HG03469 (cell line): Measurements from ENCODE around the gene ZNF253.
"Not testable (repeated sequence)": the region's sequence is repeated elsewhere in the genome, so short reads cannot be mapped to it uniquely, and the experiment has no call there.

Experiments
- ATAC-seq: cut with Tn5 transposase; IDR thresholded peaks from one replicate; pipeline ENCODE4 v1.9.1; 2021; ENCODE audit warnings: mild to moderate bottlenecking, moderate library complexity, moderate number of reproducible peaks; ENCODE audit not compliant: unreplicated experiment

The ZNF253 gene

DNA sequence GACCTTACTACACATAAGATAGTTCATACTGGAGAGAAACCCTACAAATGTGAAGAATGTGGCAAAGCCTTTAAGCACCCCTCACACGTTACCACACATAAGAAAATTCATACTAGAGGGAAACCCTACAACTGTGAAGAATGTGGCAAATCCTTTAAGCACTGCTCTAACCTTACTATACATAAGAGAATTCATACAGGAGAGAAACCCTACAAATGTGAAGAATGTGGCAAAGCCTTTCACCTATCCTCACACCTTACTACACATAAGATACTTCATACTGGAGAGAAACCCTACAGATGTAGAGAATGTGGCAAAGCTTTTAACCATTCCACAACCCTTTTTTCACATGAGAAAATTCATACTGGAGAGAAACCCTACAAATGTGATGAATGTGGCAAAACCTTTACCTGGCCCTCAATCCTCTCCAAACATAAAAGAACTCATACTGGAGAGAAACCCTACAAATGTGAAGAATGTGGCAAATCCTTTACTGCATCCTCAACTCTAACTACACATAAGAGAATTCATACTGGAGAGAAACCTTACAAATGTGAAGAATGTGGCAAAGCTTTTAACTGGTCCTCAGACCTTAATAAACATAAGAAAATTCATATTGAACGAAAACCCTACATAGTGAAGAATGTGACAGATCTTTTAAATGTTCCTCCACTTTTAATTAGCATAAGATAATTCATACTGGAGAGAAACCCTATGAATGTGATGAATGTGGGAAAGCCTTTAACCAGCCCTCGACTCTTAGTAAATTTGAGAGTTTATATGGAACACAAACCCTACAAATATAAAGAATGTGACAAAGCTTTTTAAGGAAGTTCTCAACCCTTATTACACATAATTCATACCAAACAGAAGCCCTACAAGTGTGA, 26.6 kb downstream of the ZNF253 start:
- ATAC-seq: not testable (repeated sequence)

DNA sequence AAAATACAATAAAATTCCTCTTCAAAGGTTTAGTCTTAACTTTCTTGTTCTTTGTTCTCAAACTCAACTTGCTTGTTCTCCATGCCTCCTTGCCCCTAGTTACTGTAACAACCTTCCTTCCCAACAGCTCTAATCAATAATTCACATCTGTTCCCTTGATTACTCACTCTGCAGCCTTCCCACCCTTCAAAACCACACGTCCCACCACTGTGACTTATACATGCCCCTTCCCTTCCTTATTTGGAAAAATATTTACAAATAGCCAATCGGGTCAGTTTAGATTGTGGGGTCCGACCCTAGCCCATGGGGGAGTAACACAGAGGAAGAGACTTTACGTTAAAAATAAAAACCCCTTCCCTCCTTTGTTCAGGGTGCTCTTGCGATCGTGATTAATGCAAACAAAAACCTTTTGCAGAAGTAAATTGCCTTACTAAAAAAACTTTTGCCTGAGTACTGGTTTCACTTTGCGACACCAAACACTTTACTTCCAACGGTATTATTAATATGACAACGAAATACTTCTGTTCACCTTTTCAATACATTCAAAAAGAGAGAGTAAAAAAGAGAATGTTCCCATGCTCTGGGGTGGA, 34.6 kb downstream of the ZNF253 start:
- no peak for ATAC-seq

DNA sequence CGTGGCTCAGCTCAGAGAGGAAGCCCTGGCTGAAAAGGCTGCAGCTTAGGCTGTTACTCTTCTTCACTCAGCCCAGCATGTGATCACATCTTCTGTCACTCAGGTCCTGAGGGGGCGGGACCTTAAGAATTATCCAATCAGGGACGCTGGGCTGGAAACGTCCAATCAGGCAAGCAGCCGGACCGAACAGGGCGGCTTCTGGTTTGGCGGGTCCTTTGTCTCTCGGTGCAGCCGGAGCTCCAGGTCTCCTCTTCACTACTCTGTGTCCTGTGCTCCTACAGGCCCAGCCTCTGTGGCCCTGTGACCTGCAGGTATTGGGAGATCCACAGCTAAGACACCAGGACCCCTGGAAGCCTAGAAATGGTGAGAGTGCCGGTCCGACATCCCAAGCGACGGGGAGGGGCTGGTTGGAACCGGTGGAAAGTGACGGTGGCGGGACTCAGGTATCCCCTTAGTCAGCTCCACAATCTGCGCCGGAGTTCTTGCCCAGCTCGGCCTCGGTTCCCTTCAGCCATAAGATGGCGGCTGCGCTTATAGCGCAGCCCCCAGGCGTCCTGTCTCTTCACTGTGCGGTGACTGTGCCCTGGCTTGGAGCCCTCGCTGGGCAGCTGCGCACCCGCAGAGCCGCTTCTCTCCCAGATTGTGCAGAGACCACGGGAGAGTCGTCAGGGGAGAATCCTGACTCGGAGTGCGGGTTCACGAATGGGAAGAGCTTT, 35.2 kb downstream of the ZNF253 start, which contains the start of gene ZNF93:
Gene ZNF93 (plus strand): TSS at position 218 of the 716 bp plus-strand sequence. CDS start 143 bp downstream, at position 361.
- peak; percentile 81 for ATAC-seq

DNA sequence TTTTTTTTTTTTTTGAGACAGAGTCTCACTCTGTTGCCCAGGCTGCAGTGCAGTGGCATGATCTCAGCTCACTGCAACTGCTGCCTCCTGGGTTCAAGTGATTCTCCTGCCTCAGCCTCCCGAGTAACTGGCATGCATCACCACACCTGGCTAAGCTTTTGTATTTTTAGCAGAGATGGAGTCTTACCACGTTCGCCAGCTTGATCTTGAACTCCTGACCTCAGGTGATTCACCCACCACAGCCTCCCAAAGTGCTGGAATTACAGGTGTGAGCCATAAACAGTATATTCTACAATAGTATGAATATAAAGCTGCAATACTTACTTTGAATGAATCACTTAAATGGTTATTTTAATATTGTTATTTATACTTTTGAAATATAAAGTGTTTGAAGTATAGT, 41.9 kb downstream of the ZNF253 start:
- ATAC-seq: not testable (repeated sequence)

DNA sequence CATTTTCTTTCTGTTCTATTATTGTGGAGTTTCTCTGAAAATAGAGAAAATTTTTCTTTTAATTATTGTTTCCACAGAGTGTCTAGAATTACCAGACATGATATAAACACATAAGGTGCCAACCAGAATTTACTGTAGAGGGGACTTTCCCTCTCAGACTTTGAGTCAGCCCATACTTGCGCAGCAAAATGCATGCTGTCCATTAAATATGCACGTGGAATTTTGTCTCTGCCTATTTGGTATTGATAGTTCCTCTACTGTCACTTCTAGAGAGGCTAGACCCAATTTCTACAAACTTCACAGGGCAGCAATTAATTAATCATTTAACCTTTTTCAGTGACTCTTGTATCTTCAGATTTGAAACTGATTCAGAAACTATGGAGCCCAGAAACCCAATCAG, 44.0 kb downstream of the ZNF253 start:
- no peak for ATAC-seq

DNA sequence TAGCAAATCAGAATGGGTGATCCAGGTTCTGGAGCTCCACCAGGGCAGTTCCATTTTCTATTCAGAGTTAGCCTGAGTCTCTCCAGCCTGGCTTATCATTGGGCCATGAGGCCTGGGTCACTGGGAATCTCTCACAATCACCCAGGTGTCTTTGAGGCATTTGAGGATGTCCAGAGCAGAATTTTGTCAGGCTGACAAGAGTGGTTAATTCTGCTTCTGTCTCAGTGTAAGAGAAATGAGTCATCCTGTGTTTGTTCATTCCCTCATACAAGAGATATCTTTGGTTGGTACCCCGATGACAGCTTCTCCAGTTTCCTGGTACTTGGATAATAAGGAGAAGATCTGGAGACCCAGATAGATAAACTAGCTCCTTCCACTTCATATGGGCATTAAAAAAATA, 45.5 kb downstream of the ZNF253 start:
- no peak for ATAC-seq

DNA sequence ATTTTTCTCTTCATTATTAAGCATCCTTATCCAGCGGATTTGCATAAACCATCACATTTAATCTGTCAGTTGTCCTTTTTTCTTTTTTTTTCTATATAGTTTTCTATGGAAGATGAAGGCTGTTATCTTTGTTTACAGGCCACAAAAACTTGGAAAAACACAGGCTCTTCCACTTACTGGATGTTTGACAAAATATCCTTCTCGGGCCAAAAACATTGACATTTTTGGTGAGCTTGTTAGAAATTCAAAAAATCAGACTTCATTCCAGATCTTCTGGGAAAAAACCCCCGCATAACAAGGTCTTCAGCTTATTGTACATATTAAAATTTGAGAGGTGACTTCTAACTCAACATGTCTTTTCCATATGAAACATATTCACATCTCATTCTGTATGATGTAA, 48.9 kb downstream of the ZNF253 start:
- no peak for ATAC-seq

DNA sequence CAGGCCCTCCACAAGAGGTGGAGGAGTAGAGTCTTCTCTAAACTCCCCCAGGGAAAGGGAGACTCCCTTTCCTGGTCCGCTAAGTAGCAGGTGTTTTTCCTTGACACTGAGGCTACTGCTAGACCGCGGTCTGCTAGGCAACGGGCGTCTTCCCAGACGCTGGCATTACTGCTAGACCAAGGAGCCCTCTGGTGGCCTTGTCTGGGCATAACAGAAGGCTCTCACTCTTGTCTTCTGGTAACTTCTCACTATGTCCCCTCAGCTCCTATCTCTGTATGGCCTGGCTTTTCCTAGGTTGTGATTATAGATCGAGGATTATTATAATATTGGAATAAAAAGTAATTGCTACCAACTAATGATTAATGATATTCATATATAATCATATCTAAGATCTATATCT, 64.7 kb downstream of the ZNF253 start:
- not testable (repeated sequence) for ATAC-seq

DNA sequence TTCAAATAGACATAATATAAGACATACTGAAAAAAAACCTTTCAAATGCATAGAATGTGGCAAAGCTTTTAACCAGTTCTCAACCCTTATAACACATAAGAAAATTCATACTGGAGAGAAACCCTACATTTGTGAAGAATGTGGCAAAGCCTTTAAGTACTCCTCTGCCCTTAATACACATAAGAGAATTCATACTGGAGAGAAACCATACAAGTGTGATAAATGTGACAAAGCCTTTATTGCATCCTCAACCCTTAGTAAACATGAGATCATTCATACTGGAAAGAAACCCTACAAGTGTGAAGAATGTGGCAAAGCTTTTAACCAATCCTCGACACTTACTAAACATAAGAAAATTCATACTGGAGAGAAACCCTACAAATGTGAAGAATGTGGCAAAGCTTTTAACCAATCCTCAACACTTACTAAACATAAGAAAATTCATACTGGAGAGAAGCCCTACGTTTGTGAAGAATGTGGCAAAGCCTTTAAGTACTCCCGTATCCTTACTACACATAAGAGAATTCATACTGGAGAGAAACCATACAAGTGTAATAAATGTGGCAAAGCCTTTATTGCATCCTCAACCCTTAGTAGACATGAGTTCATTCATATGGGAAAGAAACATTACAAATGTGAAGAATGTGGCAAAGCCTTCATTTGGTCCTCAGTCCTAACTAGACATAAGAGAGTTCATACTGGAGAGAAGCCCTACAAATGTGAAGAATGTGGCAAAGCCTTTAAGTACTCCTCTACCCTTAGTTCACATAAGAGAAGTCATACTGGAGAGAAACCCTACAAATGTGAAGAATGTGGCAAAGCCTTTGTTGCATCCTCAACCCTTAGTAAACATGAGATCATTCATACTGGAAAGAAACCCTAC, 68.0 kb downstream of the ZNF253 start:
- ATAC-seq: not testable (repeated sequence)

DNA sequence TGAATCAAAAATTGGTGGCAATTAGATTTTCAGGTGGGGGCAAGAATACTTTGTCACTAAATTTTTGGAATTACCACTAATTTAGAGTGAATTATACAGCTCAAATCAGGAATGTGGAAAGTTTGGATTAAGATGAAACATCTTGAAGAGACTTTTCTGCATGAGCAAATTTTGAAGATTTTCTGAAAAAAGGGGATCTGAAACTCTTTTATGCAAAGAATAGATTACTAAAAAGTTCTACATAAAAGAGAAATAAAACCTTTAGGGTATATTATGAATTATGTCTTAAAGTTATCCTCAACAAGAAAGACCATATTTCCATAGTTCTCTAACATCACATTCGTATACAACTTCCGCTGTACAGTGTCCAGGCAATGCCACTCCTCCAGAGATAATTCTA, 71.7 kb downstream of the ZNF253 start:
- no peak for ATAC-seq

DNA sequence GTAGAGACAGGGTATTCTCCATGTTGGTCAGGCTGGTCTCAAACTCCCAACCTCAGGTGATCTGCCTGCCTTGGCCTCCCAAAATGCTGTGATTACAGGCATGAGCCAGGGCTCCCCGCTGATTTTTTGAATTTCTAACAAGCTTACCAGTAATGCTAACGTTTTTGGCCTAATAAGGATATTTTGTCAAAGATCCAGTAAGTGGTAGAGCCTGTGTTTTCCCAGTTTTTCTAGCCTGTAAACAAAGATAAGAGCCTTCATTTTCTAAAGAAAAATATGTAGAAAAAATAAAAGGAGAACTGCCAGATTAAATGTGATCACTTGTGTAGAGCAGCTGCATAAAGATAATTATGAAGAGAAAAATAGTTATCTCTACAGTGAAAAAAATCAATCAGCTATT, 72.8 kb downstream of the ZNF253 start:
- no peak for ATAC-seq

DNA sequence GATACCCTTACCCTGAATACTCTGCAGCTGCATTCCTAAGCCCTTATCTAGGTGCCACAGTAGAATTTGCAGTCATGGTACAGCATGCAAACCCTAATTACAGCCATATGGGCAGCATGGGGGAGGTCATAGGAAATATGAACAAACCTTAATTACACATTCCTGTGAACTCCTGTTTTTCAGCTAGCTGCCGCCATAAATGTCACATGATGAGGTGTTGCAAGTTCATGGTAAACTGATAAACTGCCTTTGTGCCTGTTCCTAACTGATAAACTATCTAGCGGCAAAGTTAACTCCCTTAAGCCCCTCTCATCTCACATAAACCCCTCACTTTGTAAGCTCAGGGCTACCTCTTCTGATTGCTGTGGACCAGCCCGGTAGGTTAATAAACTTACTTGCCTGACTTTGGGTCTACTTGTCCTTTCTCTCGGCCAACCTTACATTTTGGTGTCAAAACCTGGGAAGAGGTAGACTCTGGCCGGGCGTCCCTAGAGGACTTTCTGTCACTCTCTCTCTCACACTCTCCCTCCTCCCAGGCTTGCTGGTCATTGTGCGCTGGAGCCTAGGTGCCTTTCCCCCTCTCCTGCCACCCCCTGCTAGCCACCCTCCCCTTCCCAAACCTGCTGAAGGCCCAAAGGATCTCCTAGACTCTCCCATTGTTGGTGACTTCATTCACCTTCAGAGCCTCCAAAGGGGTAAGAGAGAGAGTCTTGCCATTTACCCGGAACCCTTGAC, 78.3 kb downstream of the ZNF253 start:
- no peak for ATAC-seq
